Measurements from ENCODE around the gene RASA3. TPM values are rescaled to one million over a fixed set of nuclear protein-coding genes. Genes with fewer than 3 reads are reported as not detected.

Gene RASA3
- total RNA-seq, 6 experiments from 2014 or later = 3.5 to 7.9 (median 4.6) TPM

DNA sequence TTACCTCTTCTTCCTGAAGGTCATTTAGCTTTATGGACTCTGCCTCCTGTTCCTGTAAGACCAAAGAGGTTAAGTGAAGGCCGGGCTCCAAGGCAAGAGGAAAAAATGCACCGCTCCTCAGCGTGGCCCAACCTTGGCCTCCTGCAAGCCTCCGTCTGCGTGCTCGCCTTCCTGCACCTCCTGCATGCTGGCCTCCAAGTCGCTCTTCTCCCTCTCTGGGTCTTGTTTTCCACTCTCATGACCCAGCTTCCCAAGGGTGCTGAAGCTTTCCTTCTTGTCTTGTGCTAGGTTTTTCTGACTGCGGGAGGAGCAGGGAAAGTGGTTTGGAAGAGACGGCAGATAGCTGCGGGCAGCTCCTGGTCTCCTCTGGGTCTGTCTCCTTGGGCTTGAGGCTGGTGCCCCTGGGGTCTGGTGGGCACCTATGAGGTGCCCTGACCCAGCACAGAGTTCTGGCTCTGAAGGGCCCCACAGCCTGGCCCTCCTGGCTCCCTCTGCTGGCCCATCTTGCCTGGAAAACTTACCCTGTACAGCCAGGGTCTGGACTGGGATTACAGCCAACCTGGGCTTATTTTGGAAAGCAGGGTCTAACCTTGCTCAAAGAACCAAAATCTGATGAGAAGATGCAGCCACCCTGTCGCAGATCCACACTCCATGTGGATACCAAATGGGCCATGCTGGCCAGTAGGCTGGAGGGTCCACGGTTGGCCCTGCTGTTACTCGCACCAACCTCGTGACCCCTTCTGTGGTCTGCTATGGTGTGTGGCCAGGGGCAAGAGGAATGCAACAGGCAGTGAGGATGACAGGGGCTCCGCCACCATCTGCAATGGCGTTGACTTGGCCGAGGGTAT lies 163.7 kb downstream of the RASA3 start:
- no peaks in the 10 kb centered on the region for H3K9me3 ChIP-seq
- 100% methylated on average over 8 of the region's 17 CpGs for WGBS (ENCODE audit: insufficient coverage, low coverage, low lambda C conversion rate, missing lambda C conversion rate)
- peaks cover 0 to 21% (median 6%) of the 10 kb centered on the region in 4 donors for H3K4me1 ChIP-seq
- TF ChIP-seq, protein P1, sequence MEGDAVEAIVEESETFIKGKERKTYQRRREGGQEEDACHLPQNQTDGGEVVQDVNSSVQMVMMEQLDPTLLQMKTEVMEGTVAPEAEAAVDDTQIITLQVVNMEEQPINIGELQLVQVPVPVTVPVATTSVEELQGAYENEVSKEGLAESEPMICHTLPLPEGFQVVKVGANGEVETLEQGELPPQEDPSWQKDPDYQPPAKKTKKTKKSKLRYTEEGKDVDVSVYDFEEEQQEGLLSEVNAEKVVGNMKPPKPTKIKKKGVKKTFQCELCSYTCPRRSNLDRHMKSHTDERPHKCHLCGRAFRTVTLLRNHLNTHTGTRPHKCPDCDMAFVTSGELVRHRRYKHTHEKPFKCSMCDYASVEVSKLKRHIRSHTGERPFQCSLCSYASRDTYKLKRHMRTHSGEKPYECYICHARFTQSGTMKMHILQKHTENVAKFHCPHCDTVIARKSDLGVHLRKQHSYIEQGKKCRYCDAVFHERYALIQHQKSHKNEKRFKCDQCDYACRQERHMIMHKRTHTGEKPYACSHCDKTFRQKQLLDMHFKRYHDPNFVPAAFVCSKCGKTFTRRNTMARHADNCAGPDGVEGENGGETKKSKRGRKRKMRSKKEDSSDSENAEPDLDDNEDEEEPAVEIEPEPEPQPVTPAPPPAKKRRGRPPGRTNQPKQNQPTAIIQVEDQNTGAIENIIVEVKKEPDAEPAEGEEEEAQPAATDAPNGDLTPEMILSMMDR (IDR thresholded peaks at IDR 0.05) = no peak
- no peak for TF ChIP-seq POLR2A (IDR thresholded peaks at IDR 0.05)
- H3K27ac ChIP-seq = no peak overlapping the region
- intact Hi-C loops (cut with DNase I) = no loop called here
- H3K27me3 ChIP-seq = no peaks in the 10 kb centered on the region
- no peak overlapping the region for H3K4me3 ChIP-seq
- H3K36me3 ChIP-seq = no peaks in the 10 kb centered on the region
- ATAC-seq (no peak), DNase-seq (peak; percentile 9 to 41 (median 25))

DNA sequence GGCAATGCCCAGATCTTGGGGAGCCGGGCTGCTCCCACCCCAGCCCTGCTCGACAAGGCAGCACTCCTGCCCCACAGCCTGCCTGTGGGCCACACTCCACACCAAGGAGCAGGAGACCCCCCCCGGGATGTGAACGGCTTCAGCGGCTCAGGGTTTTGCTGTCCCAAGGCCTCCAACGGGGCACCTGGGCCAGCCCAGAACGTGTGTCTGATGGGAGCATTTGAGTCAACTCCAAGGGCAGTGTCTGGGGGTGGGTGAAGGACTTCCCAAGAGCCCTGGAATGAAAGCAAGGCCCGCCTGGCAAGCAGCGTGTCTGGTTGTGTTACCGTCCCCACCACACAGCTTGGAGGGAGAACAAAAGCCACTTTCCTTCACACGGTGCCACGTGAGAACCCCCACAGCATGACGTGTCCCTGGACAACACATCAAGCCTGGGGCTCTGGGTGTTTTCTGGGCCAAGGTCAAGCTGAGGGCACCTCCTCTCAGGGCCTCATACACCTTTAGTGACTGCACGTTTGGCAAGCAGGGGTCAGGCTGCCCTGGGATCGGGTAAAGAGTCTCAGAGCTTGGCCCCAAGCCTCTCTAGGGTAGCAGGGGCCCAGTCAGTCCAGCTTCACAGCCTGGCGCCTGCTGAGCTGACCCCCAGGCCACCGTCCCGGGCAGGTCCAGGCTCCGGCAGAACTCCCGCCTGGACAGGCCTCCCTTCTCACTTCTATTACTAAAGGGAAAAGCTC lies 164.5 kb downstream of the RASA3 start:
- intact Hi-C loops (cut with DNase I) = no loop called here
- Histone ChIP-seq H3K27me3 (no peaks in the 10 kb centered on the region), H3K9me3 (no peaks in the 10 kb centered on the region), H3K4me1 (peaks cover 0 to 19% (median 6%) of the 10 kb centered on the region in 4 donors), H3K36me3 (no peaks in the 10 kb centered on the region), H3K27ac (no peak overlapping the region), H3K4me3 (no peak overlapping the region)
- no CpG with 5 or more reads among the region's 20 CpGs for WGBS (ENCODE audit: insufficient coverage, low coverage, low lambda C conversion rate, missing lambda C conversion rate)
- peak; percentile 11 to 37 (median 30) for DNase-seq
- TF ChIP-seq POLR2A (IDR thresholded peaks at IDR 0.05) = no peak
- TF ChIP-seq, protein P1 (IDR thresholded peaks at IDR 0.05) = no peak
- ATAC-seq = no peak

DNA sequence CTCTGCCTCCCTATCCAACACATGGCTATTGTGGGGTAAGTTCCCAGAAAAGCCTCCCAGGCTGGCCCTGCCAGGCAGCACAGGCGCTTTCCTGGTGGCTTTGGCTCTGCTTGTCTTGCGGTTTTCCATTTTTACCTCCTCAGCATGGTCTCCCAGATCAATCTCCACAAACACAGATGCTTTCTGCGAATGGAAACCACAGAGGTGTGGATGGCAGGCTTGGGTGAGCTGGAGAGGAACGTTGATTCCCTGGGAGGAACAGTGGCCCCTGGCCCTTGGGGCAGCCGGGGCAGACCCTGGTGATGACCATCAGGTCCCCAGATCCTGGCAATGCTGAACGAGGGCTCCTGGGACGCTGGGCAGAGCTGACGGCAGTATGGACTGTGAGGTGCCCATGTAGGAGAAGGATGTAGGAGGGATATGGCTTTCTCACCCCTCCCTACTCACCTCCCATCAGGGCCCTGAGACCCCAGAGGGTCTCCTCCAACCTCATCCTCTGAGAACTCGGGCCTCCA lies 165.2 kb downstream of the RASA3 start:
- Histone ChIP-seq H3K27ac (no peak overlapping the region), H3K9me3 (no peaks in the 10 kb centered on the region), H3K4me1 (peaks cover 0 to 19% (median 6%) of the 10 kb centered on the region in 4 donors), H3K36me3 (no peaks in the 10 kb centered on the region), H3K27me3 (no peaks in the 10 kb centered on the region), H3K4me3 (no peak overlapping the region)
- no peak for ATAC-seq
- intact Hi-C loops (cut with DNase I) = no loop called here
- TF ChIP-seq, protein P1 (IDR thresholded peaks at IDR 0.05) = no peak
- no peak for TF ChIP-seq POLR2A (IDR thresholded peaks at IDR 0.05)
- WGBS (ENCODE audit: insufficient coverage, low coverage, low lambda C conversion rate, missing lambda C conversion rate) = 67% methylated on average over 4 of the region's 9 CpGs
- peak in 2 of 3 donors; percentile 28 to 35 for DNase-seq

DNA sequence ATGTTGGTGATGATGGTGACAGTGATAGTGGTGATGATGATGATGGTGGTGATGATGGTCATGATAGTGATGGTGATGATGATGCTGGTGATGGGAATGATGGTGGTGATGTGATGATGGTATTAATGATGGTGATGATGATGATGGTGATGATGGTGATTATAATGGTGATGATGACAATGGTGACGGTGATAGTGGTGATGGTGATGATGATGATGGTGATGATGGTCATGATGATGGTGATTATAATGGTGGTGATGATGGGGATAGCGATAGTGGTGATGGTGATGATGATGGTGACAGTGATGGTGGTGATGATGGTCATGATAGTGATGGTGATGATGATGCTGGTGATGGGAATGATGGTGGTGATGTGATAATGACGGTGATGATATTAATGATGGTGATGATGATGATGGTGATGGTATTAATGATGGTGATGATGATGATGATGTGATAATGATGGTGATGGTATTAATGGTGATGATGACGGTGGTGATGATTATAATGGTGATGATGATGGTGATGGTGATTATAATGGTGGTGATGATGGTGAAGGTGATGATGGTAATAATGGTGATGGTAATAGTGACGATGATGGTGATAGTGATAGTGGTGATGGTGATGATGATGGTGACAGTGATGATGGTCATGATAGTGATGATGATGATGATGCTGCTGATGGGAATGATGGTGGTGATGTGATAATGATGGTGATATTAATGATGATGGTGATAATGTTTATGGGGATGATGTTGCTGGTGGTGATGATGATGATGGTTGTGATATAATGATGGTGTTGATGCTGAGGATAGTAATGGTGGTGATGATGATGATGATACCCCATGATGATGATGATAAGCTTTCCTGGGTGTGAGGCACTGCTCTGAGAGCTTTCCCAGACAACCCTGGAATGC lies 166.2 kb downstream of the RASA3 start:
- DNase-seq (no peak), ATAC-seq (no peak)
- no peaks in the 10 kb centered on the region for H3K27me3 ChIP-seq
- TF ChIP-seq POLR2A (IDR thresholded peaks at IDR 0.05) = no peak
- TF ChIP-seq, protein P1 (IDR thresholded peaks at IDR 0.05) = no peak
- 92% methylated on average over 5 of the region's 5 CpGs for WGBS (ENCODE audit: insufficient coverage, low coverage, low lambda C conversion rate, missing lambda C conversion rate)
- H3K36me3 ChIP-seq = no peaks in the 10 kb centered on the region
- H3K4me3 ChIP-seq = no peak overlapping the region
- no peaks in the 10 kb centered on the region for H3K9me3 ChIP-seq
- peaks cover 0 to 13% (median 3%) of the 10 kb centered on the region in 4 donors for H3K4me1 ChIP-seq
- intact Hi-C loops (cut with DNase I) = no loop called here
- no peak overlapping the region for H3K27ac ChIP-seq

All from right lobe of liver (tissue), 6 donors.